IMR-90 (cell line): ENCODE measurements around the gene DESI1. TPM values are rescaled to one million over a fixed set of nuclear protein-coding genes. Genes with fewer than 3 reads are reported as not detected.

ENCODE experiments used
- ATAC-seq: fragments of 200-7000 bp; cut with Tn5 transposase; 2 replicates; pipeline ENCODE4 v1.9.1; 2020; ENCODE audit warnings: low read depth, mild to moderate bottlenecking, moderate library complexity
- BruUV-seq: library from RNA; stranded (reverse); fragments of 400-500 nt; replicated peaks from 2 replicates; lab custom pipeline; 2021; lab: Mats Ljungman, UMichigan
- CTCF ChIA-PET: fragments of 300-600 bp; formaldehyde crosslinking; extraction: SDS; loops from one replicate; lab custom pipeline; 2021; ENCODE audit warnings: antibody characterized with exemption; lab: Yijun Ruan, JAX
- POLR2A ChIA-PET: fragments of 300-600 bp; sonication (Branson Sonifier 250); formaldehyde crosslinking; loops from one replicate; lab custom pipeline; 2022; ENCODE audit warnings: antibody characterized with exemption; ENCODE audit not compliant: unreplicated experiment; lab: Charles Lee
- DNase-seq: peaks from one replicate; pipeline ENCODE4 v3.0.0; 2013
- H2AFZ ChIP-seq: replicated peaks from 2 replicates; pipeline ENCODE3; 2013; ENCODE audit warnings: low read length, mild to moderate bottlenecking; ENCODE audit not compliant: poor library complexity
- H2AK5ac ChIP-seq: 2 replicates; pipeline ENCODE4 v1.6.1; 2013; ENCODE audit warnings: low read depth, low read length, inconsistent platforms
- H2AK9ac ChIP-seq: replicated peaks from 2 replicates; pipeline ENCODE3; 2013; ENCODE audit warnings: mild to moderate bottlenecking, low read depth, low read length, moderate library complexity; ENCODE audit not compliant: poor library complexity
- H2BK120ac ChIP-seq: 2 replicates; pipeline ENCODE4 v1.6.1; 2013; ENCODE audit warnings: low read depth, low read length, inconsistent platforms
- H2BK15ac ChIP-seq: 3 replicates; pipeline ENCODE4 v1.6.1; 2013; ENCODE audit warnings: low read depth, low read length, inconsistent platforms
- H2BK20ac ChIP-seq: 2 replicates; pipeline ENCODE4 v1.6.1; 2013; ENCODE audit warnings: low read depth, mild to moderate bottlenecking, inconsistent platforms, low read length, moderate library complexity
- H2BK5ac ChIP-seq: 2 replicates; pipeline ENCODE4 v1.6.1; 2013; ENCODE audit warnings: mild to moderate bottlenecking, low read depth, low read length, inconsistent platforms; ENCODE audit not compliant: poor library complexity, severe bottlenecking
- H3K14ac ChIP-seq: replicated peaks from 2 replicates; pipeline ENCODE4 v1.6.1; 2013; ENCODE audit warnings: low read depth, low read length, inconsistent platforms
- H3K18ac ChIP-seq: 2 replicates; pipeline ENCODE4 v1.6.1; 2013; ENCODE audit warnings: low read depth, low read length, control low read depth
- H3K23ac ChIP-seq: 2 replicates; pipeline ENCODE4 v1.6.1; 2013; ENCODE audit warnings: low read depth, low read length, inconsistent platforms
- H3K27ac ChIP-seq: 2 replicates; pipeline ENCODE4 v1.5.1; 2013; ENCODE audit warnings: mild to moderate bottlenecking, control low read depth, low read length; ENCODE audit not compliant: insufficient read depth
- H3K27me3 ChIP-seq: 2 replicates; pipeline ENCODE4 v1.6.1; 2013; ENCODE audit warnings: low read length; ENCODE audit not compliant: control insufficient read depth, insufficient read depth
- H3K36me3 ChIP-seq: 2 replicates; pipeline ENCODE4 v1.6.1; 2013; ENCODE audit warnings: low read length, mixed read lengths; ENCODE audit not compliant: control insufficient read depth, insufficient read depth
- H3K4ac ChIP-seq: 2 replicates; pipeline ENCODE4 v1.6.1; 2013; ENCODE audit warnings: low read depth, low read length, inconsistent platforms
- H3K4me1 ChIP-seq: 2 replicates; pipeline ENCODE4 v1.6.1; 2013; ENCODE audit warnings: low read length, mixed read lengths; ENCODE audit not compliant: control insufficient read depth, insufficient read depth
- H3K4me2 ChIP-seq: 2 replicates; pipeline ENCODE4 v1.6.1; 2013; ENCODE audit warnings: low read depth, mild to moderate bottlenecking, control low read depth, low read length, moderate library complexity
- H3K4me3 ChIP-seq: 2 replicates; pipeline ENCODE4 v1.5.1; 2013; ENCODE audit warnings: low read depth, mild to moderate bottlenecking, control low read depth, low read length, moderate library complexity; ENCODE audit not compliant: insufficient read depth
- H3K56ac ChIP-seq: 2 replicates; pipeline ENCODE4 v1.6.1; 2013; ENCODE audit warnings: low read length, inconsistent platforms; ENCODE audit not compliant: insufficient read depth; ENCODE audit errors: extremely low read depth
- H3K79me1 ChIP-seq, 2 experiments: 2 replicates each; pipeline ENCODE4 v1.6.1; 2013; ENCODE audit warnings: low read length in 2 of 2, inconsistent platforms in 1 of 2, low read depth in 1 of 2
- H3K9ac ChIP-seq: 2 replicates; pipeline ENCODE4 v1.6.1; 2013; ENCODE audit warnings: low read depth, low read length, control low read depth
- H3K9me1 ChIP-seq: 2 replicates; pipeline ENCODE4 v1.6.1; 2013; ENCODE audit warnings: low read length, inconsistent platforms; ENCODE audit not compliant: insufficient read depth
- H3K9me3 ChIP-seq: 2 replicates; pipeline ENCODE4 v1.6.1; 2013; ENCODE audit warnings: low read length; ENCODE audit not compliant: control insufficient read depth, insufficient read depth
- H4K20me1 ChIP-seq: 2 replicates; pipeline ENCODE4 v1.6.1; 2013; ENCODE audit warnings: low read length, inconsistent platforms; ENCODE audit not compliant: insufficient read depth
- H4K5ac ChIP-seq: 2 replicates; pipeline ENCODE4 v1.6.1; 2013; ENCODE audit warnings: mild to moderate bottlenecking, low read depth, low read length, control low read depth
- H4K8ac ChIP-seq, 2 experiments: 2 replicates each; pipeline ENCODE4 v1.6.1; 2013; ENCODE audit warnings: low read depth in 2 of 2, low read length in 2 of 2, control low read depth in 1 of 2, inconsistent platforms in 1 of 2
- H4K91ac ChIP-seq: 2 replicates; pipeline ENCODE4 v1.6.1; 2013; ENCODE audit warnings: low read depth, low read length, inconsistent platforms; ENCODE audit not compliant: insufficient read depth
- WGBS, 2 experiments: methylation state at CpG; one replicate each; pipeline versions ENCODE4 v1.1.5 to v1.1.7; 2013; ENCODE audit warnings: missing lambda C conversion rate in 2 of 2; ENCODE audit not compliant: insufficient read length in 1 of 2; ENCODE audit errors: extremely low coverage in 2 of 2; 5-methylcytosine and 5-hydroxymethylcytosine counted together
- dilution Hi-C: fragments of 300-500 bp; cut with HindIII; formaldehyde crosslinking; loops from one replicate; pipeline ENCODE4 v1.14.3; 2018; ENCODE audit warnings: low sequenced_read_pairs; ENCODE audit not compliant: unreplicated experiment
- in situ Hi-C: fragments of 300-500 bp; cut with MboI; formaldehyde crosslinking; loops from 3 replicates; pipeline ENCODE4 v1.14.3; 2019; ENCODE audit warnings: low sequenced_read_pairs, inconsistent platforms, mixed read lengths
- intact Hi-C: fragments of 100-400 bp; cut with micrococcal nuclease; formaldehyde crosslinking; loops from 2 replicates; pipeline ENCODE4 v1.10.0; 2022
- polyA plus RNA-seq, 3 experiments: library from polyadenylated mRNA; depleted of rRNA; stranded (reverse); fragments of >200 nt; gene quantifications; 2 replicates each; pipeline ENCODE4 v1.2.3, GENCODE V29; 2012; ENCODE audit warnings: low replicate concordance in 1 of 3
- total RNA-seq: library from RNA; depleted of rRNA; stranded (reverse); fragments of >200 nt; gene quantifications from 2 replicates; pipeline ENCODE4 v1.2.3, GENCODE V29; 2012
- TF ChIP-seq, protein P1 (sequence below): conservative IDR thresholded peaks from 2 replicates; pipeline ENCODE4 v1.5.1; 2012; ENCODE audit warnings: mild to moderate bottlenecking, low read depth, low read length, improper control_type of control experiment

Gene DESI1
- total and polyA plus RNA-seq, 2 of the 4 experiments (the other 2 are of a cell fraction), result 14.5 to 24.9 TPM

DNA sequence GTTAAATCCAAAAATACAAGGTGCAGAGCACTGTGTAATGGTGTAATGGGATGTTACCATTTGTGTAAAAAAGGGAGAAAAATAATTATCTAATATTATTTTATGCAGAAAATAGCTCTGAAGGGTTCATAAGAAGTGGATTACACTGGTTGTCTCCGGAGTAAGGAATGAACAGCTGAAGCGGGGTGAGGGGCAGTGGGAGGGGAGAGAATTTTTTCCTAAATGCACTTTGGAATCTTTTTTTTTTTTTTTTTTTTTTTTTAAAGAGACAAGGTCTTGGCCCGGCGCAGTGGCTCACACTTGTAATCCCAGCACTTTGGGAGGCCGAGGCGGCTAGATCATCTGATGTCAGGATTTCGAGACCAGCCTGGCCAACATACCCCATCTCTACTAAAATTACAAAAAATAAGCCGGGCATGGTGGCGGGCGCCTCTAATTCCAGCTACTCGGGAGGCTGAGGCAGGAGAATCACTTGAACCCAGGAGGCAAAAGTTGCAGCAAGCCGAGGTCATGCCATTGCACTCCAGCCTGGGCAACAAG, 69.8 kb downstream of the DESI1 start:
- Histone ChIP-seq H4K8ac (no peak overlapping the region), H3K9ac (no peak overlapping the region), H3K23ac (no peak overlapping the region), H3K4me1 (peaks cover 8% of the 10 kb centered on the region), H3K56ac (no peak overlapping the region), H4K5ac (no peak overlapping the region), H3K4me3 (no peak overlapping the region), H4K91ac (no peak overlapping the region), H3K79me1 (no peaks in the 10 kb centered on the region), H2BK120ac (no peak overlapping the region), H2BK15ac (no peak overlapping the region), H3K14ac (no peak overlapping the region), H3K27me3 (no peaks in the 10 kb centered on the region), H2AK5ac (no peak overlapping the region), H2BK5ac (no peak overlapping the region), H4K20me1 (no peaks in the 10 kb centered on the region), H3K36me3 (no peaks in the 10 kb centered on the region), H3K27ac (no peak overlapping the region), H3K4me2 (no peak overlapping the region), H2AK9ac (no peak overlapping the region), H3K4ac (no peak overlapping the region), H3K9me3 (no peaks in the 10 kb centered on the region), H3K9me1 (peaks cover 7% of the 10 kb centered on the region), H2AFZ (no peak overlapping the region), H2BK20ac (no peak overlapping the region), H3K18ac (no peak overlapping the region)
- no peak for DNase-seq
- intact Hi-C loops (no loop called here), dilution Hi-C loops (no loop called here), in situ Hi-C loops (no loop called here)
- WGBS, 2 experiments, result no CpG with 5 or more reads among the region's 12 CpGs
- TF ChIP-seq, protein P1, sequence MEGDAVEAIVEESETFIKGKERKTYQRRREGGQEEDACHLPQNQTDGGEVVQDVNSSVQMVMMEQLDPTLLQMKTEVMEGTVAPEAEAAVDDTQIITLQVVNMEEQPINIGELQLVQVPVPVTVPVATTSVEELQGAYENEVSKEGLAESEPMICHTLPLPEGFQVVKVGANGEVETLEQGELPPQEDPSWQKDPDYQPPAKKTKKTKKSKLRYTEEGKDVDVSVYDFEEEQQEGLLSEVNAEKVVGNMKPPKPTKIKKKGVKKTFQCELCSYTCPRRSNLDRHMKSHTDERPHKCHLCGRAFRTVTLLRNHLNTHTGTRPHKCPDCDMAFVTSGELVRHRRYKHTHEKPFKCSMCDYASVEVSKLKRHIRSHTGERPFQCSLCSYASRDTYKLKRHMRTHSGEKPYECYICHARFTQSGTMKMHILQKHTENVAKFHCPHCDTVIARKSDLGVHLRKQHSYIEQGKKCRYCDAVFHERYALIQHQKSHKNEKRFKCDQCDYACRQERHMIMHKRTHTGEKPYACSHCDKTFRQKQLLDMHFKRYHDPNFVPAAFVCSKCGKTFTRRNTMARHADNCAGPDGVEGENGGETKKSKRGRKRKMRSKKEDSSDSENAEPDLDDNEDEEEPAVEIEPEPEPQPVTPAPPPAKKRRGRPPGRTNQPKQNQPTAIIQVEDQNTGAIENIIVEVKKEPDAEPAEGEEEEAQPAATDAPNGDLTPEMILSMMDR, result no peak
- no TSS peak for BruUV-seq
- ChIA-PET CTCF (interaction anchor here (0.7 kb wide), 1 partner anchor 515 kb away, joined by 4 read pairs; no protein-coding TSS in a partner anchor), POLR2A (no interaction called here)
- ATAC-seq, result no peak
